Mesendoderm (in vitro differentiated cells): Measurements from ENCODE around the gene PLEKHG4. TPM values are rescaled to one million over a fixed set of nuclear protein-coding genes. Genes with fewer than 3 reads are reported as not detected.

Experiments
- DNase-seq: peaks from one replicate; pipeline ENCODE4 v3.0.0; 2013
- H2AK5ac ChIP-seq: 2 replicates; pipeline ENCODE4 v1.6.1; 2013; ENCODE audit warnings: low read length, inconsistent platforms
- H2BK120ac ChIP-seq: 2 replicates; pipeline ENCODE4 v1.6.1; 2013; ENCODE audit warnings: low read depth, mild to moderate bottlenecking, low read length, moderate library complexity, mixed read lengths
- H2BK15ac ChIP-seq: replicated peaks from 2 replicates; pipeline ENCODE4 v1.6.1; 2013; ENCODE audit warnings: low read depth, mild to moderate bottlenecking, moderate library complexity
- H2BK5ac ChIP-seq: 2 replicates; pipeline ENCODE4 v1.6.1; 2013; ENCODE audit warnings: low read length, inconsistent platforms
- H3K18ac ChIP-seq: 2 replicates; pipeline ENCODE4 v1.6.1; 2013; ENCODE audit warnings: mild to moderate bottlenecking, low read length, mixed read lengths
- H3K23ac ChIP-seq: one replicate; pipeline ENCODE4 v1.6.1; 2013; ENCODE audit warnings: low read length
- H3K27ac ChIP-seq: 2 replicates; pipeline ENCODE4 v1.5.1; 2013; ENCODE audit warnings: low read depth, mild to moderate bottlenecking, inconsistent platforms, low read length, moderate library complexity
- H3K27me3 ChIP-seq: 2 replicates; pipeline ENCODE4 v1.6.1; 2013; ENCODE audit warnings: low read length, control low read depth, mild to moderate bottlenecking, inconsistent platforms; ENCODE audit not compliant: insufficient read depth, poor library complexity
- H3K36me3 ChIP-seq: 2 replicates; pipeline ENCODE4 v1.6.1; 2013; ENCODE audit warnings: low read length, inconsistent platforms; ENCODE audit not compliant: control insufficient read depth, insufficient read depth
- H3K4ac ChIP-seq: one replicate; pipeline ENCODE4 v1.6.1; 2013; ENCODE audit warnings: low read depth, mild to moderate bottlenecking, low read length, moderate library complexity
- H3K4me1 ChIP-seq: 2 replicates; pipeline ENCODE4 v1.6.1; 2013; ENCODE audit warnings: low read depth, low read length, inconsistent platforms; ENCODE audit not compliant: control insufficient read depth
- H3K4me2 ChIP-seq: 2 replicates; pipeline ENCODE4 v1.6.1; 2013; ENCODE audit warnings: low read length
- H3K4me3 ChIP-seq: 2 replicates; pipeline ENCODE4 v1.5.1; 2013; ENCODE audit warnings: mild to moderate bottlenecking, low read length
- H3K56ac ChIP-seq: one replicate; pipeline ENCODE4 v1.6.1; 2013; ENCODE audit warnings: low read length
- H3K79me1 ChIP-seq: 2 replicates; pipeline ENCODE4 v1.6.1; 2013; ENCODE audit warnings: low read length, inconsistent platforms
- H3K79me2 ChIP-seq: 2 replicates; pipeline ENCODE4 v1.6.1; 2013; ENCODE audit warnings: mild to moderate bottlenecking, low read length; ENCODE audit not compliant: control insufficient read depth, insufficient read depth
- H3K9ac ChIP-seq: 2 replicates; pipeline ENCODE4 v1.6.1; 2013; ENCODE audit warnings: low read length, inconsistent platforms
- H4K5ac ChIP-seq: one replicate; pipeline ENCODE4 v1.6.1; 2013; ENCODE audit warnings: low read length
- H4K8ac ChIP-seq: one replicate; pipeline ENCODE4 v1.6.1; 2013; ENCODE audit warnings: low read depth, mild to moderate bottlenecking, control low read depth, low read length, moderate library complexity
- WGBS: extraction: QIAGEN DNeasy Blood & Tissue Kit; methylation state at CpG from one replicate; pipeline ENCODE4 v1.1.7; 2013; ENCODE audit warnings: low lambda C conversion rate, missing lambda C conversion rate; ENCODE audit not compliant: insufficient coverage; ENCODE audit errors: extremely low coverage; 5-methylcytosine and 5-hydroxymethylcytosine counted together
- polyA plus RNA-seq, 2 experiments: library from polyadenylated mRNA; stranded (reverse); fragments of 200-250 nt; gene quantifications; one replicate each; pipeline ENCODE4 v1.2.3, GENCODE V29; 2013

The PLEKHG4 gene
- polyA plus RNA-seq (2013, experiment 1 of 2), result 1.8 TPM
- 2.0 TPM for polyA plus RNA-seq (2013, experiment 2 of 2)

- H3K79me2 ChIP-seq, result no peaks in the 10 kb centered on the region
- H2BK15ac ChIP-seq, result no peak within 1 kb of the TSS
- H3K4me1 ChIP-seq, result no peaks in the 10 kb centered on the region
- H2AK5ac ChIP-seq, result peak within 1 kb of the TSS; percentile 9
- WGBS, result no CpG with 5 or more reads among the region's 83 CpGs
- peak within 1 kb of the TSS; percentile 24 for H3K23ac ChIP-seq
- H3K27ac ChIP-seq, result no peak within 1 kb of the TSS
- H3K36me3 ChIP-seq, result peaks cover 2% of the 10 kb centered on the region
- H3K4ac ChIP-seq, result peak within 1 kb of the TSS; percentile 87
- peak within 1 kb of the TSS; percentile 52 for H2BK120ac ChIP-seq
- peak within 1 kb of the TSS; percentile 59 for H4K8ac ChIP-seq
- H3K9ac ChIP-seq, result peak within 1 kb of the TSS; percentile 61
- H3K56ac ChIP-seq, result peak within 1 kb of the TSS; percentile 91
- no peaks in the 10 kb centered on the region for H3K79me1 ChIP-seq
- peak within 1 kb of the TSS; percentile 91 for H3K18ac ChIP-seq
- peak; percentile 82 for DNase-seq
- peak within 1 kb of the TSS; percentile 42 for H2BK5ac ChIP-seq
- H3K27me3 ChIP-seq, result no peaks in the 10 kb centered on the region
- no peak within 1 kb of the TSS for H4K5ac ChIP-seq
- peak within 1 kb of the TSS; percentile 61 for H3K4me2 ChIP-seq
- peak within 1 kb of the TSS; percentile 7 for H3K4me3 ChIP-seq
Measured at GRCh38 chr16:67279296-67280089, at the start of gene PLEKHG4. Gene PLEKHG4, plus strand, starts transcription at chr16:67279532. Its CDS starts 513 bp downstream, at chr16:67280045.

GRCh38 chr16:67229906-67230808 lies 49.2 kb upstream of the PLEKHG4 start:
- no peak overlapping the region for H2BK120ac ChIP-seq
- no peak overlapping the region for H3K4me2 ChIP-seq
- no peak overlapping the region for H2BK15ac ChIP-seq
- no peak overlapping the region for H4K5ac ChIP-seq
- H3K4ac ChIP-seq, result no peak overlapping the region
- DNase-seq, result no peak
- no peak overlapping the region for H3K4me3 ChIP-seq
- H3K4me1 ChIP-seq, result no peaks in the 10 kb centered on the region
- no peak overlapping the region for H3K27ac ChIP-seq
- H3K79me1 ChIP-seq, result peaks cover 15% of the 10 kb centered on the region
- H4K8ac ChIP-seq, result no peak overlapping the region
- H3K18ac ChIP-seq, result no peak overlapping the region
- H3K79me2 ChIP-seq, result peaks cover 13% of the 10 kb centered on the region
- no peaks in the 10 kb centered on the region for H3K27me3 ChIP-seq
- H3K56ac ChIP-seq, result no peak overlapping the region
- H2BK5ac ChIP-seq, result no peak overlapping the region
- WGBS, result no CpG with 5 or more reads among the region's 32 CpGs
- H3K23ac ChIP-seq, result no peak overlapping the region
- H3K9ac ChIP-seq, result no peak overlapping the region
- peaks cover 21% of the 10 kb centered on the region for H3K36me3 ChIP-seq
- H2AK5ac ChIP-seq, result no peak overlapping the region

GRCh38 chr16:67230809-67231660 lies 48.3 kb upstream of the PLEKHG4 start:
- Histone ChIP-seq H3K79me1 (peaks cover 15% of the 10 kb centered on the region), H3K79me2 (peaks cover 13% of the 10 kb centered on the region), H3K9ac (no peak overlapping the region), H3K27ac (no peak overlapping the region), H3K4me1 (no peaks in the 10 kb centered on the region), H3K18ac (no peak overlapping the region), H3K56ac (no peak overlapping the region), H4K8ac (no peak overlapping the region), H2BK15ac (no peak overlapping the region), H3K23ac (no peak overlapping the region), H2AK5ac (no peak overlapping the region), H2BK5ac (no peak overlapping the region), H3K27me3 (no peaks in the 10 kb centered on the region), H4K5ac (no peak overlapping the region), H3K36me3 (peaks cover 26% of the 10 kb centered on the region), H3K4ac (no peak overlapping the region), H3K4me3 (no peak overlapping the region), H3K4me2 (no peak overlapping the region), H2BK120ac (no peak overlapping the region)
- WGBS, result no CpG with 5 or more reads among the region's 12 CpGs
- DNase-seq, result no peak

GRCh38 chr16:67233596-67233995 lies 45.7 kb upstream of the PLEKHG4 start:
- no peak overlapping the region for H2BK5ac ChIP-seq
- H3K4ac ChIP-seq, result no peak overlapping the region
- no peak overlapping the region for H3K27ac ChIP-seq
- peaks cover 27% of the 10 kb centered on the region for H3K36me3 ChIP-seq
- H3K4me3 ChIP-seq, result no peak overlapping the region
- H3K27me3 ChIP-seq, result no peaks in the 10 kb centered on the region
- H4K8ac ChIP-seq, result no peak overlapping the region
- no peaks in the 10 kb centered on the region for H3K79me1 ChIP-seq
- no peak overlapping the region for H2AK5ac ChIP-seq
- no peak overlapping the region for H3K4me2 ChIP-seq
- H3K79me2 ChIP-seq, result no peaks in the 10 kb centered on the region
- H3K23ac ChIP-seq, result no peak overlapping the region
- no peak overlapping the region for H2BK120ac ChIP-seq
- no peak overlapping the region for H3K18ac ChIP-seq
- H3K4me1 ChIP-seq, result no peaks in the 10 kb centered on the region
- H2BK15ac ChIP-seq, result no peak overlapping the region
- no peak overlapping the region for H4K5ac ChIP-seq
- no peak overlapping the region for H3K9ac ChIP-seq
- DNase-seq, result no peak
- no peak overlapping the region for H3K56ac ChIP-seq
- no CpG with 5 or more reads among the region's 7 CpGs for WGBS

GRCh38 chr16:67234180-67234597 lies 45.1 kb upstream of the PLEKHG4 start:
- Histone ChIP-seq H3K18ac (no peak overlapping the region), H3K4me1 (no peaks in the 10 kb centered on the region), H2BK15ac (no peak overlapping the region), H3K79me2 (no peaks in the 10 kb centered on the region), H2BK120ac (no peak overlapping the region), H3K79me1 (no peaks in the 10 kb centered on the region), H3K27ac (no peak overlapping the region), H2BK5ac (no peak overlapping the region), H3K36me3 (peaks cover 27% of the 10 kb centered on the region), H4K8ac (no peak overlapping the region), H3K4me3 (no peak overlapping the region), H4K5ac (no peak overlapping the region), H3K56ac (no peak overlapping the region), H3K9ac (no peak overlapping the region), H3K23ac (no peak overlapping the region), H3K4ac (no peak overlapping the region), H3K4me2 (no peak overlapping the region), H3K27me3 (no peaks in the 10 kb centered on the region), H2AK5ac (no peak overlapping the region)
- WGBS, result no CpG with 5 or more reads among the region's 10 CpGs
- DNase-seq, result no peak
